CD4-positive, alpha-beta T cell treated with Interferon gamma for 1 hour (primary cell): Measurements from ENCODE around the gene ACSL5.
"Not testable (repeated sequence)": the region's sequence is repeated elsewhere in the genome, so short reads cannot be mapped to it uniquely, and the experiment has no call there.

Experiments
- DNase-seq: peaks from one replicate; pipeline ENCODE4 v3.0.0-alpha.2; 2020

Gene ACSL5

GRCh38 chr10:112352044-112352443 lies 21.9 kb upstream of the ACSL5 start:
- no peak for DNase-seq

DNA sequence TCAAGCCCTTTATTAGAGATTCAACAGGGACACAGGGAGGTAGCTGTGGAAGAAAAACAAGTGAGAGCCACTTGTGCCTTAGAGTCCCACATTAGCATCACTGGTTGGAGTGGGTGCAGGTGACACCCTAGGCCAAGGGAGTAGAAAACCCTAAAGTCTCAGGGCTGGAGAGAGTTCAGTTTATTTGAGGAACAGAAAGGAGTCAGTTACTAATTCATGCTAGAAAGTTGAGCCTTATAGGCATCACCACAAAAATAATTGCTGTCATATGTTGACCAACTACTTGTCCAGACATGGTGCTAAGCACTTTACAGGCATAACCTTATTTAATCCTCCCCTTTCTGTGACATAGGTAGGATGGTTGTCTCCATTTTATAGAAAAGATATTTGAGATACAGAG lies 20.9 kb upstream of the ACSL5 start:
- DNase-seq, result no peak

DNA sequence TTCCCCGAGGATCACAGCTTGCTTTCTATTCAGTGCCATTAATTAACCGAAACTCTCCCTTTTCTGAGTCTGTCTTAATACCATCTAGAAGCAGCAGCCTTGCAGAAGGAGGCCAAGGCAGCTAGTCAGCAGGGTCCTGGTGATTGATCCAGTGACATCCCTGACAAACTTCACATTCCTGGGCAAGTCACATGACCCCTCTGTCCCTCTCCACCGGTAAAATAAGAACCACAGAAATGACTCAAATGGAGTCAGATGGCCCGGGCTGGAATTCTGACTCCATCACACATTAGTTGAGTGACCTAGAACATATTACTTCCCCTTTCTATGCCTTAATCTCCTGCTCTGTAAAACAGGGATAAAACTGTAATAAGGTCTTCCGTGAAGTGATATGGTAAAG lies 17.2 kb upstream of the ACSL5 start:
- DNase-seq, result no peak

GRCh38 chr10:112359606-112360307 lies 14.2 kb upstream of the ACSL5 start:
- no peak for DNase-seq

DNA sequence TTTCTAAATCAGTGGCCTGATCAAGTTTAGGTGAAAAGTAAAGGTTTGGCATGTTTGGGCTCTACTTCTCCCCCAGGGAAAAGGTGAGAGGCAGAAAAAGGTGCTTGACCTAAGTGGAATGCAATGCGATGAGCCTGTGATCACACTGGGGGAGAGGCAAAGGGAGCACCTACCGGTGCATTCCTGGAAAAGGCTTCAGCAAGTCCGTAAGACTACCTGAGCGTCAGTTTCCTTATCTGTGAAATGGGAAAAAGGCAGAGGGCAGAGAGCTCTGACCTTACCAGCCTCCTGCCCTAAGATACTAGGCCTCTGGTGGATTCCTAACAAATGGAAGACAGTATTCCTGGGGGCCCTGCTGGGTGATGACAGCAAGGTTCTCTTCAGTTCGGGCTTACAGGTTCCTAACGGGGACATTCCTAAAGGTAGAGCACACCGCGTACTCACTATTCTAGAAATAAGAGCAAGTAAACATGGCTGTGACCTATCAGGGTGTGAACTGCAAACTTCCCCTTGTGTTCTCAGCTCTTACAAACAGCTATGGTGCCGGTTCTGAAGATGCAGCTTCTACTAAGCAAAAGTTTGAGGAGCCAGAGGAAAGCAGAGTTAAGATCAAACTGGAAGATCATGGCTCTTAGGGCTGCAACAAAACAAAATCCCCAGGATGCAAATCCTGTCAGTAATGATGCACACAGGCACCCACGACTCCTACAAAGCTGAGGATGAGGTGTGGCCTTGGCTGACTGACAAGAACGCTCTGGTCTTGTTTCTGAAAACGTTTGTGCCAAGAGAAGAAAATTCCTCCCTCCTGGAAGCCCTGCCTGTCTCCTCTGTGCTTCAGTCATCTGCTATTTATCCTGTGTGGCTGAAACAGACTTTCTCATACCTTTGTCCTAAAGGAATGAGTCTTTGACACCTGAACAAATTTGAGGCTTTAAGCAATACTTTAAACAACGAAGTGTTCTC lies 13.3 kb upstream of the ACSL5 start:
- DNase-seq, result no peak

- no peak for DNase-seq
These were observed 11.8 kb upstream of the ACSL5 start for GRCh38 chr10:112361951-112362751.

GRCh38 chr10:112362833-112363232 lies 11.1 kb upstream of the ACSL5 start:
- DNase-seq, result no peak

DNA sequence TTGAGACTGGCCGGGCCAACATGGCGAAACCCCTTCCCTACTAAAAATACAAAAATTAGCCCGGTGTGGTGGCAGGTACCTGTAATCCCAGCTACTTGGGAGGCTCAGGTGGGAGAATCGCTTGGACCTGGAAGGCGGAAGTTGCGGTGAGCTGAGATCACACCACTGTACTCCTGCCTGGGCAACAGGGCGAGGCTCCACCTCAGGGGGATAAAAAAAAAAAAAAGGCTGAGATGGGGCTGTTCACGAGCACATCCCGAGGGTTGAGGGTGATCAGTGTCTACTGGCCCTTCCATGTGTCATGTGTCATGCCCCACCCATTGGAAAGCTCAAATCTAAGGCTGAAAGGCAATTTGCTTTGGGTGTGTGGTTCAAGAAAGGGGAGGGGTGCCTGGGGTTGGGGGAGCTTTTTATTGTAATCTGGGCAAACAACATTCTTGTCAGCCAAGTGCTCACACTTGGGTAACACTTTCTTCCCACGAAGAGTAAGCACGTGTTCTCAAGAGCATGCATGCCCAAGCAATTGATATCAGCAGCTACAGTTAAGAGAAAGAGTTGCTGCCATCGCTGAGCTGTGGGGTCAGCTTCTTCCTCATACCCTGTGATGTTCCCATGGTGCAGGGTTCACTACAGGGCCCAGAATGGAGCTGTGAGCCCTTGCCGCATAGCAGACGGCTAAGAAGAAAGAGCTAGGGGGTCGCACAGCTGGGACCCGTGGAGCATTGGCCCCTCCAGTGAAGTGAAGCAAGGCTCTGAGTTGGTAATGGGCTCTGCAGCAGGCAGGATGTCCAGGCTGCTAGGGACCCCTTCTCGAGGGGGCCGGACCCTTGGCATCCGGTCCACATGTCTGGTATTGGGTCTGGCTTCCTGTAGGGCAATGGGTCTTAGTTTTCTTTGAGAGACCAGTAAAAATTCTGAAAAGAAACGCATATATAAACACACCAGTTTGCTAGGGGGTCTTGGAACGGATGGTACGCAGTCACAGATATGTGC lies 9.9 kb upstream of the ACSL5 start:
- no peak for DNase-seq

DNA sequence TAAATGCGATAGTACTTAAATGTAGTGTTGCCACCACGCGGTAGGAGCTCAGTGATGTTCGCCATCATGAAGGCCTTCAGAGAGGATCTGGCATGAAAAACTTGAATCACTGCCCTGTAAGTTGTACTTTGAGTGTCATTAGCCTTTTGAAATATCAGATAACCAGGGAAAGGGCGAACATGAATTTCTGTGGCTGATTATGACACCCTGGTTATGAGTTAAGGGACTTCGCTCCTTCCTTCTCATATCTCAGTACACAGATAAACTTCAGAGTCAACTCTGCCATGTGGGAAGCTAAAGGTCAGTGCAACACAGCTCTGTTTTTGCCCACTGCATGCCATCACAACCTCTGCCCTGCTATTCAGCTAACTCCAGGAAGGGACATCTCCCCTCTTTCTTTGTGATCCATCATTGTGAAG lies 8.9 kb upstream of the ACSL5 start:
- no peak for DNase-seq

DNA sequence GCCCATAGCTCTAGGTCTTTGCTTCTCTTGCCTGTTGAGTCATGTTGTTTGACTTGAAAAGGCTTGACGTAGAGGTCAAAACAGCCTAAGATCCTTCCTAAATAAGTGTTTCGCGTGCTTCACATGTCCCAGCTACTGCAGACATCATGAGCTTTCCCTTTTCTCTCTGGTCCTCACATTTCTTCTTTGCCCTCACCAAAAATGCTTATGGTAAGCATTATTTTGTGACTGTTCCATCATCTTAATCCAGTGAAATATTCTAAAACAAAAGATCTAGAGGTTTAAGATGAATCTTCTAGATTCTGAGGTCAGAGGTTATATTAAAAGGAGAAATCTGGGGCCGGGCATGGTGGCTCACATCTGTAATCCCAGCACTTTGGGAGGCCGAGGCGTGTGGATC lies 8.5 kb upstream of the ACSL5 start:
- no peak for DNase-seq

GRCh38 chr10:112366992-112367391 lies 6.9 kb upstream of the ACSL5 start:
- no peak for DNase-seq

DNA sequence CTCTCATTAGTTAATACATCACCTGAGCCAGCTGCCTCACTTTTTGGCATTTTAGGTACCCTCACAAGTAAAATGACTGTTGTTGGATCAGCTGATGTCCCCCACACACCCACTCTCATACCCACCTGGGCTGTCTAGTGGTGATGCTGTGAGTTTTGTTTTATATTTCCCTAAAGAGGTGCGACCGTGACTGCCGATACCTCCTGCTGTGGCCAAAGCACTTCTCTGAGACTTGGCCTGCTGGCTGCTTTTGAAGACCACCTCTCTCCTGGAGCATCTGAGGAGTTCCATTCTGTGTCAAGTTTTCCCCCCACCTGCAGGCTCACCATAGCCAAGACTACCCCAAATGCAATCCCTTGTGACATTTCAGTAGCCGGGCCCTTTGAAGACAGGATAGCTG lies 6.4 kb upstream of the ACSL5 start:
- DNase-seq, result no peak

DNA sequence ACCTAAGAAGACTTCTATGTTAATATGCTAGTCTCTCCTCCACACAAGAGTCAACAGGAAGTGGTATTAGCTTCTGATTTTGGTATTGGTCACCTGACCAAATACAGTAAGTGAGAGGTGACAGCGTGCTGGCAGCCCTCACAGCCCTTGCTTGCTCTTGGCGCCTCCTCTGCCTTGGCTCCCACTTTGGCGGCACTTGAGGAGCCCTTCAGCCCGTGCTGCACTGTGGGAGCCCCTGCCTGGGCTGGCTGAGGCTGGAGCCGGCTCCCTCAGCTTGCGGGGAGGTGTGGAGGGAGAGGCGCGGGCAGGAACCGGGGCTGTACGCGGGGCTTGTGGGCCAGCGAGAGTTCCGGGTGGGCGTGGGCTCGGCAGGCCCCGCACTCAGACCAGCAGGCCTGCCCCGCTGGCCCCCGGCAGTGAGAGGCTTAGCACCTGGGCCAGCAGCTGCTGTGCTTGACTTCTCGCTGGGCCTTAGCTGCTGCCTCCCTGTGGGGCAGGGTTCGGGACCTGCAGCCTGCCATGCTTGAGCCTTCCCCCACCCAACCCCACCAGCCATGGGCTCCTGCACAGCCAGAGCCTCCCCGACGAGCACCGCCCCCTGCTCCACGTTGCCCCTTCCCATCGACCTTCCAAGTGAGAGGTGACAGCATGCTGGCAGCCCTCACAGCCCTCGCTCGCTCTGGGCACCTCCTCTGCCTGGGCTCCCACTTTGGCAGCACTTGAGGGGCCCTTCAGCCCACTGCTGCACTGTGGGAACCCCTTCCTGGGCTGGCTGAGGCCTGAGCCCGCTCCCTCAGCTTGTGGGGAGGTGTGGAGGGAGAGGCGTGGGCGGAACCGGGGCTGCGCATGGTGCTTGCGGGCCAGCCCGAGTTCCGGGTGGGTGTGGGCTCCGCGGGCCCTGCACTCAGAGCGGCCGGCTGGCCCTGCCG lies 4.2 kb upstream of the ACSL5 start:
- peak; percentile 24 for DNase-seq

GRCh38 chr10:112370424-112370819 lies 3.5 kb upstream of the ACSL5 start:
- DNase-seq, result no peak

DNA sequence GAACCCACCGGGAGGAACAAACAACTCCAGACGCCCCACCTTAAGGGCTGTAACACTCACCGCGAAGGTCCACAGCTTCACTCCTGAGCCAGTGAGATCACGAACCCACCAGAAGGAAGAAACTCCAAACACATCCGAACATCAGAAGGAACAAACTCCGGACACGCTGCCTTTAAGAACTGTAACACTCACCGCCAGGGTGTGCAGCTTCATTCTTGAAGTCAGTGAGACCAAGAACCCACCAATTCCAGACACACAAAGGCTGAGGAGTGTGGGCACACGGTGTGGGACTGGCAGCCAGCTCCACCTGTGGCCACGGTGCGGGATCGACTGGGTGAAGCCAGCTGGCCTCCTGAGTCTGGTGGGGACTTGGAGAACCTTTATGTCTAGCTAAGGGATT lies 2.6 kb upstream of the ACSL5 start:
- not testable (repeated sequence) for DNase-seq

GRCh38 chr10:112372182-112372810 lies 1.6 kb upstream of the ACSL5 start:
- DNase-seq, result not testable (repeated sequence)

- peak; percentile 20 for DNase-seq
These were observed 1.0 kb downstream of the ACSL5 start for GRCh38 chr10:112374724-112375541.

- DNase-seq, result peak; percentile 56
These were observed 1.9 kb downstream of the ACSL5 start for GRCh38 chr10:112375721-112376395.

GRCh38 chr10:112376396-112376790 lies 2.5 kb downstream of the ACSL5 start:
- no peak for DNase-seq
